Ammon's horn (tissue), 1 donor: ENCODE data around the gene PCSK4.
"Not testable (repeated sequence)": the region's sequence is repeated elsewhere in the genome, so short reads cannot be mapped to it uniquely, and the experiment has no call there.

ENCODE experiments used
- DNase-seq: peaks from one replicate; pipeline ENCODE4 v3.0.0-alpha.2; 2016; ENCODE audit warnings: low spot score

Gene PCSK4

GRCh38 chr19:1490311-1491113 lies at the start of gene PCSK4:
PCSK4 (minus strand) TSS chr19:1490350; CDS start chr19:1490346, 4 bp downstream.
- DNase-seq: peak; percentile 100

GRCh38 chr19:1539749-1540148 lies 49.6 kb upstream of the PCSK4 start:
- DNase-seq: not testable (repeated sequence)

DNA sequence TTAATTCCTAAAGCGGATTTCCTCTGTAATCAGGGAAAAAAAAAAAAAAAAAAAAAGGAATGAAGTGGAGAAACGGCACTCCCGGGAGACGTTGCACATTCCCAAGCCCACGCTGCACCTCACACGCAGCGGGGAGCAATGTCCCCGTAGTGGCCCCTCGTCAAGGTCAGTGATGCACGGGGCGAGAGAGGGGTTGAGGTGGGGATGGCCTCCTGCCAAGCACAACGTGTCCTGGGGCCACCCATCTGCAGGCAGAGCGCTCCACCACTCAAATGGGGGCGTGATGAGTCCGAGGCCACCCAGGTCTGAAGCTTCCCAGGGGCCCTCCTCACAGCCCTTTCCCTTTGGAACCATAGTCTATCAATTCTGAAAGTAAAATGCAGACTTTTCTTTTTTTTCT lies 48.8 kb upstream of the PCSK4 start:
- DNase-seq: no peak

DNA sequence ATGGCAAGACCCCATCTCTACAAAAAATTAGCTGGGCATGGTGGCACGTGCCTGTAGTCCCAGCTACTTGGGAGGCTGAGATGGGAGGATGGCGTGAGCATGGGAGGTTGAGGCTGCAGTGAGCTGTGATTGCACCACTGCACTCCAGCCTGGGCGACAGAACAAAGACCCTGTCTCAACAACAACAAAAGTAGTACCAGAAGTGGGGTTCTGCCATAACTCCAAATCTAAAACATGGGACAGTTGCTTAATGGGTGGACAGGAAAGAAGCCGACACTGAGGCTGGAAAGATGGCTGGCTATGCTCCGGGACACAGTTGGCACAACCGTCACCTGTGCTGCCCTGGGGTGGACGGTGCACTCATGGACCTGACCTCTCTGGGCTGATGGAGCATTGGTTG lies 45.5 kb upstream of the PCSK4 start:
- not testable (repeated sequence) for DNase-seq

GRCh38 chr19:1534972-1535371 lies 44.8 kb upstream of the PCSK4 start:
- no peak for DNase-seq

DNA sequence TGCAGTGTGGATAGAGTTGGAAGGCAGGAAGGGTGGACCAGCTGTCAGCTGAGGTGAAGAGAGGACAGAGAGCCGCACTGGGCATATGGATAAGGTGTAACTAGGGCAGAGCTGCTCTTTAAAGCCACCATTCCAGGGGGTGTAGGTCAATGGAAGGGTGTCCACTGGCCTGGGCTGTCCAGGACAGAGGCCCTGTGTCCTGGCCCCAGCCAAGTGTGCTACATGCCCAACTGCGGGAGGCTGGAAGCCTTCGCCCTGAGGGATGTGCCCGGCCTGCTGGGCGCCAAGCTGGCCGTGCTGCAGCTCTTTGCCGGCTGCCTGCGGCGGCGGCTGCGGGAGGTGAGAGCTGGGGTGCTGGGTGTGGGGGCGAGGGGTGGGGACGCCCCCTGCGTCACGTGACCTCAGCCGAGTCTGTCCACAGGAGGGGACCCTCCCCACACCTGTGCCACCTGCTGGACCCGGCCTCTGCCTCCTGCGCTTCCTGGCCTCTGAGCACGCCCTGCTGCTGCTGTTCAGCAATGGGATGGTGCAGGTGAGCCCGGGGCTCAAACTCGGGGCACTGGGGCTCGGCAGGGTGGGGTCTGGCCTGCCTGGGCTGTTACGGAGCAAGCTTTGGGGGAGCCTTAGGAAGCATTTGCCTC lies 43.5 kb upstream of the PCSK4 start:
- no peak for DNase-seq

GRCh38 chr19:1532003-1532402 lies 41.9 kb upstream of the PCSK4 start:
- DNase-seq: no peak

GRCh38 chr19:1531587-1531986 lies 41.4 kb upstream of the PCSK4 start:
- no peak for DNase-seq

- not testable (repeated sequence) for DNase-seq
These were observed 40.7 kb upstream of the PCSK4 start for GRCh38 chr19:1530856-1531255.

DNA sequence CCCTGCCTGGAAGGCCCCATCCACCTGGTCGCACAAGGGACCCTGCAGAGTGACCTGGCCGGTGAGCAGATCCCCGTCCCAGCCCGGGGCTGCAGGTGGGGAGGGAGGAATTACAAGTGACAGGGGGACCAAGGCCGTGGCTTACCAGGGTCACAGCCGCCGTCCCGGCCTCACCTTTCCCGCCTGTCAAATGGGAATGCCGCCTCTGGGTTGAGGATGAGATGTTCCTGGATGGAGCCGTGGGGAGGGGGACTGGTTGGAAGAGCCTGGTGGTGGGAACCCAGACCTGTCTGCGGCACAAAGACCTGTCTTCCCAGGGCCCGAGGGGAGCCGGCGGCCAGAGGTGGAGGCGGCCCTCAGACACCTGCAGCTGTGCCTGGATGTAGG lies 39.3 kb upstream of the PCSK4 start:
- DNase-seq: no peak

- DNase-seq: no peak
These were observed 38.7 kb upstream of the PCSK4 start for GRCh38 chr19:1528596-1529429.

GRCh38 chr19:1527650-1528309 lies 37.6 kb upstream of the PCSK4 start:
- no peak for DNase-seq

DNA sequence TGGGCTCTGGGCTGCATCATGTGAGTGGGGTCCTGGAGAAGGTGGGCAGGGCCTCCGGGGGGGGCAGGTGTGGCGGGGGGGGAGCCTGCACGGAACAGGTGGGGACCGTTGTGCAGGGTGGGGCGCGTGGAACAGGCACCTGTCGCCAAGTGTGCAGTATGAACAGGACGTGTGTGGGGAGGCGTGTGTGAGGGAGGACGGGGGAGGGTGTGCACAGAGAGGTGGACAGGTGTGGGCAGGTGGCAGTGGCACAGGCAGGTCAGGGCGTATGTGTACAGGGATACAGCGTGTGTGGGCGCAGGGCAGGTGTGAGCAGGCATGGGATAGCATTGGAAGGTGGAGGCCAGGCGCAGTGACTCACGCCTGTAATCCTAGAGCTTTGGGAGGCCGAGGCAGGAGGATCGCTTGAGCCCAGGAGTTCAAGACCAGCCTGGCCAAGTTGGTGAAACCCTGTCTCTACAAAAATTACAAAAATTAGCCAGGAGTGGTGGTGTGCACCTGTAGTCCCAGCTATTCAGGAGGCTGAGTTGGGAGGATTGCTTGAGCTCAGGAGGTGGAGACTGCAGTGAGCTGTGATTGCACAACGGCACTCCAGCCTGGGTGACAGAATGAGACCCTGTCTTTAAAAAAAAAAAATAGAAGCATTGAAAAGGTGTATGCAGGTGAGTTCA lies 37.0 kb upstream of the PCSK4 start:
- no peak for DNase-seq

- DNase-seq: no peak
These were observed 36.1 kb upstream of the PCSK4 start for GRCh38 chr19:1526066-1526778.

DNA sequence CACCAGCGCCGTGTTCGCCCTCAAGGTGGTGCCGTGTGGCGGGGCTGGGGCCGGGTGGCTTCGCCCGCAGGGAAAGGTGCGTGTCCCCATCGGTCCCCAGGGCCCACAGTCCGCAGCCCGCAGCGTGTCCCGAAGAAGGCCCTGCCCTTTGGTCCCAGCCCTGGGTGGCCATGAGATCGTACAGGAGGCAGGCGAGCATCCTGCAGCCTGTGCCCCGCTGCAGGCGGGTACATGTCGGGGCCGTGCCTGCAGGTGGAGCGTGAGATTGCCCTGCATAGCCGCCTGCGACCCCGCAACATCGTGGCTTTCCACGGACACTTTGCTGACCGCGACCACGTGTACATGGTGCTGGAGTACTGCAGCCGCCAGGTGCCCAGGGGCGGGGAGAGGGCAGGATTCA lies 35.2 kb upstream of the PCSK4 start:
- no peak for DNase-seq

- DNase-seq: no peak
These were observed 34.8 kb upstream of the PCSK4 start for GRCh38 chr19:1524972-1525325.

- DNase-seq: no peak
These were observed 34.3 kb upstream of the PCSK4 start for GRCh38 chr19:1524287-1524971.

DNA sequence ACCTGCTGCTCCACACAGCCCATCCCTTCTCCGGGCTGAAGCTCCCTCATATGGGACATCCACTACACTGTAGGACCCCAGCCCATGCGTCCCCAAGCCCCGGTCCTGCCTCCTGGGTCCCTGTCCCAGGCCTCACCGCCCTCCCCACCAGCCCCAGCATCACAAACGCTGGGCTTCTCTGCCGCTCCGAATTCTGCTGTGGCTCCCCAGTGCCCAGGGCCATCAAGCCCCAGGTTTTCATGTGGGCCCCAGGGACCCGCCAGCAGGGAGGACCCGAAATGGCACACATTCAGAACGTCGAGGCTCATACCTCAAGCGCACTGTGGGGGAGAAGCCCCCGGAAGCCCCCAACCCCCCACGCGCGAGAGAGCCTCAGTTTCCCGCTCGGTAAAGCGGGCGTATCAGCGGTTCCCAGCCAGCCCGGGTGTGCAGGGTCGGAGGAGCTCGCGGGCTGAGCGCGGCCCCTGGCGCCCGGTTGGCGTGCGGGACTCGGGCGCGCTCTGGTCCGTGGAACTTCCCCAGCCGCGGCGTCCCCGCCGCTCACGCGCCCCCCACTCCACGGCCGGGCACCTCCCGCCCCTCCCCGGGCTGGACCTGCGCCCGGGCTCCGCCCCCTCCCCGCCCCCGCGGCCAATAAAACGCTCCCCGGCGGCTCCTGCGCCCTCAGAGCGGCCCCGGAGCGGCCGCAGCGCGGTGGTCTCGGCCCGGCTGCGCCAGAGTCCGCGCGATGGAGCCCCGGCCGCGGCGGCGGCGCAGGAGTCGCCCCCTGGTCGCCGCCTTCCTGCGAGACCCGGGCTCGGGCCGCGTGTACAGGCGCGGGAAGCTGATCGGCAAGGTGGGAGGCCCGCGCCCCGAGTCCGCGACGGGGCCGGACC lies 33.5 kb upstream of the PCSK4 start, which contains the start of gene PLK5:
TSS of gene PLK5 (plus strand) at position 666 of the 875 bp plus-strand sequence. CDS start 2,920 bp downstream, outside the sequence.
- DNase-seq: no peak

DNA sequence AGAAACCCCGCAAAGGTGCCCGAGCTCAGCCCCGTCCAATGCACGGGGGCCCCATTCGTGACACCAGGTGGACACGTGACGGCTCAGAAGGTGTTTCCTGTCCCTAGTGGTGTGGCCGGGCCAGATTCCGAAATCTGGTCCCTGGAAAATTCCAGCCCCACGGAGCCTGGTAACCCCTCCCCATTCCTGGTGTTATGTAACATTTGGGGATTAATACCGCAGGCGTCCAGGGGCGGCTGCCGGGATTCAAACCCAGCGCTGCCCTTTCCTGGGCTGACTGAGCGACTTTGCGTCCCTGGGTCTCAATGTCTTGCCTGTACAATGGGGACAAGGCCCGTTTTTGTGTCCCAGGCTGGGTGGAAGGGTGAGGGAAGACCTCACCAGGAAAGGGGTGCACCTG lies 32.7 kb upstream of the PCSK4 start:
- DNase-seq: no peak
